Stimulated activated CD4-positive, alpha-beta T cell treated with anti-CD3 and anti-CD28 coated beads, Interleukin-12 subunit alpha, Interleukin-12 subunit beta, amount 100 ng/mL, for 48 hours (primary cell): ENCODE data around the gene HLCS.

ENCODE experiments used
- DNase-seq, 3 donors: peaks; one replicate each; pipeline ENCODE4 v3.0.0-alpha.2; 2020; ENCODE audit warnings: low read depth in 2 of 3, low spot score in 1 of 3

The HLCS gene

GRCh38 chr21:36887963-36888362, 78.5 kb downstream of the HLCS start:
- no peak for DNase-seq

GRCh38 chr21:36883532-36884486, 82.7 kb downstream of the HLCS start:
- DNase-seq: no peak

DNA sequence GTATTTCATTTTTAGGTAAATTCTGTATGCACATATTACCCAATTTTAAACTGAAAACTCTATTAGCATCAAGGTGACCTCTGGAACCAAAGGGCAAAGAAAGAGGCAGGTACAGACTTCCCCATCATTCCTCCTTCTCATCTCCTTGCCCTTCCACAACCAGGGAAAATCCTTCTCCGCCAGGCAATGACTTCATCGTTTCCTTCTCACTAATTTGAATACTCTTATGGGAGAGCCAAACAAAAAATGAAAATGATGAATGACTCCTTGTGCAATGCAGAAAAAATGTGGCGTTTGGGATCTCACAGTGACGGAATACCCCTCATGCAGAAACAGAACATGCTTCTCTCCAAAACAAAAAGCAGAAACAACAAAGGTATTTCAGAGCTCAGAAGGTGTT, 83.7 kb downstream of the HLCS start:
- DNase-seq: no peak

DNA sequence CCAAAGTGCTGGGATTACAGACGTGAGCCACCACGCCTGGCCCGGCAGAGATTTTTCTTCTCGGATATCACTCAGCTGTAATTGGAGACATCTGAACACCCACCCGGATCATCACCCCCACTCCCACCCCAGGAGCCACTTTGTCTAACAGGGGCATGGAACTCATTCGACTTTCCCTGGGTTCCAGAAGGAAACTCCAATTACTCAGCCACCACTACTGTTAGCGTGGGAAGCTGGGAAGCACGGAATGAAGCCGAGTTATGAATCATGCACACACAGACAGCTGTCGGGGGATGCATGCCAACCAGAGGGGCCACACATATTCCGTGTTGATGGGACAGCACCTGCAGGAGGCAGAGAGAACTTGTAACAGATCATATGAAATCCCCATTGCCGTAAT, 85.2 kb downstream of the HLCS start:
- DNase-seq: no peak

- no peak for DNase-seq
Observed at GRCh38 chr21:36879827-36880226, 86.6 kb downstream of the HLCS start.

GRCh38 chr21:36877741-36878140, 88.7 kb downstream of the HLCS start:
- DNase-seq: no peak

DNA sequence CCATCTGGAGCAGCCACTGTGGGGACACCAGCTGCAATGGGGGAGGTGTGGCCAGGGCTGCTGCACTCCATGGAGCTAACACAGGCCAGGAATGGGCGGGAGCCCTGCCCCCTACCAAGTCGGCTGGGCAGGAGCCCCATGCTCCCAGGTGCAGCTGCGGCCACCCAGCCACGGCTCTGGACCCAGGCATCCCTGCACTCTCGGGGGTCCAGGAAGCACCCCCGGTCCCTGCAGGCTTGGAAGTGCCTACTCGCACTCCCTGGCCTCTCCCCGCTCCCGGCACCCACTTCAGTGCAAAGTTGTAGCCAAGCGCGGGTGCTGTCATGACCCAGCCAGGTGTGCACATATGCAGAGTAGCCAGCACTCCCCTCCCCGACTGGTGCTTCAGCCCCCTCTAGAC, 91.8 kb downstream of the HLCS start:
- no peak for DNase-seq

DNA sequence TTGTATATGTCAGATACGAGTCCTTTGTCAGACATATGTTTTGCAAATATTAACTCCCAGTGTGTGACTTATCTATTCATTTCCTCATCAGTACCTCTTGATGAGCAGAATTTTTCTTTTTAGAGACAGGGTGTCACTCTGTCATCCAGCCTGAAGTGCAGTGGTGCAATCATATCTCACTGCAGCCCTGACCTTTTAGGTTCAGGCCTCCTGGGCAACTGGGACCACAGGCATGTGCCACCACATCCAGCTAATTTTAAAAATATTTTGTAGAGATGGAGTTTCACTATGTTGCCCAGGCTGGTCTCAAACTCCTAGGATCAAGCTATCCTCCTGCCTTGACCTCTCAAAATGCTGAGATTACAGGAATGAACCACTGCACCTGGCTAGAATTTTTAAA, 93.0 kb downstream of the HLCS start:
- no peak for DNase-seq

- no peak for DNase-seq
Observed at GRCh38 chr21:36867291-36867905, 99.1 kb downstream of the HLCS start.

GRCh38 chr21:36866419-36866818, 100.0 kb downstream of the HLCS start:
- DNase-seq: no peak

DNA sequence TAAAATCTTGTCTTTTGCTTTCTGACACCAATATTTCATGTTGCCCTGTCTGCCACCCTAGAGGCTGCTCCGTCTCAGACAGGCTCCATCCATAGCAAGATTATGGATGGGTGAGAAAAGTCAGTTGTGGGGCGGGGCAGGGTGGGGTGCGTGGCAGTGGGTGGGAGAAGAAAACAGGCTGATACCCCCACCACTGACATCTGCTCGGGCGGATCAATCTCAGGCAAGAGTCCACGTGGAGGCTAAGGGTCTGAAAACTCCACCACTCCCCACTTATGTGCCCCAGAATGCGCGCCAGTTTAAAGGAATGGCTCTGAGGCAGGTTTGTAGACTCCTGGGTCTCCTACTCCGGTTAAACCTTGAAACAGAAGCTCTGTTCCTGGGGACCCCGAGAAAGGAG, 101.5 kb downstream of the HLCS start:
- no peak for DNase-seq

DNA sequence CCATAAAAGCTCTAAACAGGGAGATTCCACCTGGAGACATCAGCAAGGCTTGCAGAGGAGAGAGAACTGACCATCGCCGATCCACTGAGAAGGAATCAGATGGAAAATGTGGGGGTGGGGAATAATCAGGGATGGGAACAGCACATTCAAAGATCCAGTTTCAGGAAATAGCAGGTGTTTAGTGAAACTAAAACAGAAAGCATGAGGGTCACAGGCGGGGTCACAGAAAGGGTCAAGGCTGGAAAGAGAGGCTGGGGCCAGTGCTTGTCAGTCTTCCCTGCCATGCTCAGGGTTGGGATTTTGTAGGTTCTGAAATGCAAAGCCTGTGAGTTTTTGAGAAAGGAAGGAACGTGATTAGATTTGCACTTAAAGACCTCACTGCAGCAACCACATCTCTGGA, 103.2 kb downstream of the HLCS start:
- no peak for DNase-seq

- DNase-seq: no peak
Observed at GRCh38 chr21:36861595-36862323, 104.7 kb downstream of the HLCS start.

- no peak for DNase-seq
Observed at GRCh38 chr21:36860736-36861594, 105.5 kb downstream of the HLCS start.

DNA sequence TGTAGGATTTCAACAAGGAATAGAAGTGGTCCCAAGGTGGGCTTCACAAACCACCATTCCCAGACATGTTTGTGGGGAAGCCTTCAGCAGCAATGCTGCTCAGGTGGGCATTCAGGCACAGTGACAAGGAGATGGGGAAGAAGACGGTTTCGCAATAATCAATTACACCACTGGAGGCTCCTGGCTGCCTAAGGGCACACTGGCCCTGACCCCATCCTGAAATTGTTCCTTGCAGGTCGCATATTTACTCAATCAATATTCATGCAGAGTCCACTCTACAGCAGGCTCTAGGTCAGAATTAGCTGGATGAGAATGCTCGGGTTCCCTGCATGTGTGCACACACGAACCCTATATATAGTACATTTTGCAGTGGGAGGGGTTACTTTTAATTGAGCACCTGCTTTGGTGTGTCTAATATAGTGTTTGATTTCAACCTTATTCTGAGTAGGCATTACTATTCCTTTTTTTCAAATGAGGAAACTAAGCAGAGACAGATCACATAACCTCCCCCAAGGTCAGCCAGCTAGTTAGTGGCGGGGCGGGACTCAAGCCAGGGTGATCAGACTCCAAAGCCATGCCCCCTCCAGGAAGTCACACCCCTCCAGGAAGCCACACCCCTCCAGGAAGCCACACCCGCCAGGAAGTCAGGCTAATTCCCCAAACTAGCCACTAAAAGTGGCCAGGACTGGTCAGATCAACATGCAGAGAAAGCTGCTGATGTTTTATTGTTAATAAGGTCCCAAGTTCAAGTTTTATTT, 106.5 kb downstream of the HLCS start:
- DNase-seq: peak in 2 of 3 donors; percentile 8 to 11

GRCh38 chr21:36858320-36858957, 108.0 kb downstream of the HLCS start:
- DNase-seq: no peak

- no peak for DNase-seq
Observed at GRCh38 chr21:36856643-36857042, 109.8 kb downstream of the HLCS start.

- peak in 1 of 3 donors; percentile 42 for DNase-seq
Observed at GRCh38 chr21:36854391-36854790, 112.1 kb downstream of the HLCS start.

- DNase-seq: no peak
Observed at GRCh38 chr21:36852864-36853263, 113.6 kb downstream of the HLCS start.

- no peak for DNase-seq
Observed at GRCh38 chr21:36852293-36852692, 114.2 kb downstream of the HLCS start.
